Tibial nerve (tissue), 4 donors: Measurements from ENCODE around the gene RAB35.

Experiments
- CTCF ChIP-seq, 5 experiments: fragments of 200-600 bp in 3 of 5; fragments of 450-650 bp in 2 of 5; sonication (generic) in 3 of 5; IDR thresholded peaks; one replicate each; pipeline ENCODE4 v1.5.1; 2016 to 2019; ENCODE audit warnings: antibody characterized with exemption in 5 of 5, mild to moderate bottlenecking in 3 of 5, moderate library complexity in 2 of 5
- EP300 ChIP-seq, 2 donors: sonication (generic); formaldehyde crosslinking; IDR thresholded peaks; one replicate each; pipeline ENCODE4 v1.6.1; 2017; ENCODE audit warnings: antibody characterized with exemption in 2 of 2, mild to moderate bottlenecking in 1 of 2
- POLR2A ChIP-seq, 2 donors: fragments of 450-650 bp; IDR thresholded peaks; one replicate each; pipeline ENCODE4 v1.6.1; 2017; ENCODE audit warnings: antibody characterized with exemption in 2 of 2, mild to moderate bottlenecking in 2 of 2, moderate library complexity in 2 of 2

- TF ChIP-seq CTCF (IDR thresholded peaks at IDR 0.05) (no peak), EP300 (IDR thresholded peaks at IDR 0.05) (no peak), POLR2A (IDR thresholded peaks at IDR 0.05) (no peak)
These were observed 53.5 kb downstream of the RAB35 start for GRCh38 chr12:120062976-120063579.
